GM19240 (cell line): Measurements from ENCODE around the gene NSFL1C.
"Not testable (repeated sequence)": the region's sequence is repeated elsewhere in the genome, so short reads cannot be mapped to it uniquely, and the experiment has no call there.

Experiments
- DNase-seq: peaks from one replicate; pipeline ENCODE4 v3.0.0; 2011; ENCODE audit warnings: low spot score; ENCODE audit not compliant: insufficient read length

The NSFL1C gene

GRCh38 chr20:1466211-1467081 is at the start of gene NSFL1C:
TSS of gene NSFL1C (minus strand) at chr20:1466849. CDS start at chr20:1466824, 25 bp downstream.
- DNase-seq, result peak; percentile 86

DNA sequence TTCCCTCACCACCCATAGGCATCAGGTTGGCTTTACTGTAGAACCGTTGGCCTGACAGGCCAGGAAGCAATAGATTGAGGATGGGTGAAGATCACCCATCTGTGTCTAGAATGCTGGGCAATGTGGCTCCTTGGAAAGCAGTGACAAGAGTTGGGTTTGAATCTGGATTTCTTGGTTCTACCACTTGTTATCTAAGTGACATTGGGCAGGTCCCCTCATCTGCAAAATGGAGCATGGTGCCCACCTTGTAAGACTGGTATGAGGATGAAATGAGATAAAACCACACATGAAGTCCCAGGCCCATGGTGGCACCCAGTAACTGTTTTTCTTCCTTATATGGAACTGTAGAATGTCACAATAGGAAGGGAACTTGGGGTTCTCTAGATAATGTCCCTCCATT is 47.2 kb upstream of the NSFL1C start:
- DNase-seq, result no peak

DNA sequence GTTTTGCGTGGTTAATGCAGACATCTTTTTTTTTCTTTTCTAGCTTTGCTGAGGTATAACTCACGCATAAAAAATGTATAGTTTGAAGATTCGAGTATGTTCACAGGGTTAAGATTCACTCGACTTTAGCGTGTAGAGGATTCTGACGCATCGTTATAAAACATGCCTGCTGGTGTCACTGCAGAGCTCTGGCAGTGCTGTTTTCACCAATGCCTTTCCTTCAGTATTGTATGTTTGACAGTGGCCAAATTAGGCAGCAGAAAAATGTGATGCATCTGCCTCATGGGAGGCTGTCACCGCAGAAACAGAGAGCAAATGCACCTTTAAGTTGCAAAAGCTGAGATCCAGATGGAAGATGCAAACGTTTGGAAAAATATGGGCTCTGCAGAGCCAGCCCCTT is 42.6 kb upstream of the NSFL1C start:
- DNase-seq, result no peak

- no peak for DNase-seq
These were observed 41.9 kb upstream of the NSFL1C start for GRCh38 chr20:1508574-1508973.

DNA sequence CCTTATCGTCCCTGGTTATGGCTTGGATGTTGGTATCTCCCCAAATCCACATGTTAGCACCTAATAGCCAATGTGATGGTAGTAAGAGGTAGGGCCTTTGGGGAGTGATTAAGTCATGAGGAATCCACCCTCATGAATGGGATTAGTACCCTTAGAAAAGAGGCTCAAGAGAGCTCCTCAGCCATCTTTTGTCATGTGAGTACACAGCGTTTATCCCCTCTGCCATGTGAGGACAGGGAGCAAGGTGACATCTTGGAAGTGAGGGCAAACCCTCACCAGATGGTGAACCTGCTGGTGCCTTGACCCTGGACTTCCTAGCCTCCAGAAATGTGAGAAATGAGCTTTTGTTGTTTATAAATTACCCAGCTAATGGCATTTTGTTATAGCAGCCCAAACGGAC is 40.6 kb upstream of the NSFL1C start:
- no peak for DNase-seq

DNA sequence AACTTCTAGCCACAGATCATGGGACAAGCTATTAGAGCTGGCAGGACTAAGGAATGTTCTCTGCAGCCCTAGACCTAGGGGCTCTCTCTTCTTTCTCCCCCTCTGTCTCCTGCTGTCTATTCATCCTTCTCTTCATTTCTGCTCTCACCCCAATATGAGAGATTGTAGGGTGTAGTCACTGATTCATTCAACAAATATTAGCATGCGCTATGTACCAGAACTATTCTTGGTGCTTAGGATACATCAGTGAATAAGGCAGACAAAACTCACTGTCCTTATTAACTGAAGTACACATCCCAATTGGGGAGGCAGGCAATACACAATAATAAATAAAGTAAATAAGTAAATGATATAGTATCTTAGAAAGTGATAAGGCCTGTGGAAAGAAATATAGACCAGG is 39.2 kb upstream of the NSFL1C start:
- no peak for DNase-seq

DNA sequence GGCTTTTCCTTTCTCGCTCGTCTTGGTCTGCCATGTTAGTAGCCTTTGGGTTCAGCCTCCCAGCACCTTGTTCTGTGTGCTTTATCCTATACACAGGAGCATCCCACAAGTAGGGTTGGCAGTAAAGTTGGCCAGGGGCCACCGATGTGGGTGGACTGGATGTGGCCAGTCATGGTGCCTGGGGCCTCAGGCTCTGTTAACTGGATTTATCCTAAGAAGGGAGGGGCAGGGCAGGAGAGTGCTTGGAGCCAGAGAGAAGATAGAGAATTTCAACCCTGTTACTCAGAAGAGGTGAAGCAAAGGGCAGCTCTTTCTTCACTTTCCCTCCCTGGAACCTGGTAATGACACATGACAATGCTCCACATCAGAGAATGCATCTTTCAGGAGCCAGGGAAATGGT is 38.7 kb upstream of the NSFL1C start:
- DNase-seq, result no peak

GRCh38 chr20:1503564-1504227 is 37.0 kb upstream of the NSFL1C start:
- peak; percentile 83 for DNase-seq

DNA sequence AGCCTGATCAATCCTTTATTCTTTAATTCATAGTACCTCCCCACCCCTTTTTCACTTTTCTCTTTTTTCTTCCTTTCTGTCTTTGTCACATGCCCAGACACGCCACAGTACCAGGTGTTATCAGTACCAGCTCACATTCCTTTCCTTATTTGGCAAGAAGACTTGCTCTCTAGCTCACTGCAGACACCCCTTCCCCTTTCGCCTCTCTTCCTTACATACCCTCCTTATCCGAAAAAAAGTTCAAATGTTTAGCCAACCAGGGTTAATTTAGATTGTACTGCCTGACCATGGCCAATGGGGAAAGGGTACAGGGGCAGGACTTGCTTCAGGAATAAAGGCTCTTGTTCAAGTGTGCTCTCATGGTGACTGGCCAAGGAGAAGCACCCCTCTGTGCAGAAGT is 33.8 kb upstream of the NSFL1C start:
- no peak for DNase-seq

DNA sequence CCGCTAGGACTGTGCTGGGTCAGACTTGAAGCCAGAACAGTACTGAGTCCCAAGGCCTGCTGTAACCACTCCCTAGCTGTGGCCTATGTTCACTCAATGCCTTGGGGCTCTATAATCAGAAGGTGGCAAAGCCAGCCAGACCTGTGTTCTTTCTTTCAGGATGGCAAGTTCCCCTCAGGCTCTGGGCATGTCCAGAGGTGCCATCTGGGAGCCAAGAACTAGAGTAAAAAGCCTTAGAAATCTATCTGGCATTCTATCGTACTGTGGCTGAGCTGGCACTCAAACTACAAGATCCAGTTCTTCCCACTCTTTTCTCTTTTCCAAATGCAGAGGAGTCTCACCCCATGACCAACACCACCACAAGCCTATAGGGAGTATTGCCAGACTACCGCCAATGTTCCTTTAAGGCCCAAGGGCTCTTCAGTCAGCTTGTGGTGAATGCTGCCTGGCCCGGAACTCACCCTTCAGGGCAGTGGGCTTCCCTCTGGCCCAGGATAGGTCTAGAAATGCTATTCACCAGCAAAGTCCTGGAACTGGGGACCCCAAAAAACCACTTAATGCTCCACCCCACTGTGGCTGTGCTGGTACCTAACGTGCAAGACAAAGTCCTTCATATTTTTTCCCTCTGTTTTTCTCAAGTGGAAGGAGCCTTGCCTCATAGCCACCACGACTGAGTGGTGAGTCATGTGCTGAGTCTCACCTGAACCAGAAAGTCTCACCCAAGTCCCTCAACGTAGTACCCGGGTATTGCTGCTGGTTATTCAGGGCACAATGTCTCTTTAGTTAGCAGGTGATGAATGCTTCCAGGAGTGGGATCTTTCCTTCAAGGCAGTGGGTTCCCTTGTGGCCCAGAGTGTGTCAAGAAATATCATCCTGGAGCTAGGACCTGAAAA is 33.1 kb upstream of the NSFL1C start:
- DNase-seq, result no peak

- DNase-seq, result not testable (repeated sequence)
These were observed 30.7 kb upstream of the NSFL1C start for GRCh38 chr20:1497371-1497770.

GRCh38 chr20:1496930-1497329 is 30.3 kb upstream of the NSFL1C start:
- no peak for DNase-seq

DNA sequence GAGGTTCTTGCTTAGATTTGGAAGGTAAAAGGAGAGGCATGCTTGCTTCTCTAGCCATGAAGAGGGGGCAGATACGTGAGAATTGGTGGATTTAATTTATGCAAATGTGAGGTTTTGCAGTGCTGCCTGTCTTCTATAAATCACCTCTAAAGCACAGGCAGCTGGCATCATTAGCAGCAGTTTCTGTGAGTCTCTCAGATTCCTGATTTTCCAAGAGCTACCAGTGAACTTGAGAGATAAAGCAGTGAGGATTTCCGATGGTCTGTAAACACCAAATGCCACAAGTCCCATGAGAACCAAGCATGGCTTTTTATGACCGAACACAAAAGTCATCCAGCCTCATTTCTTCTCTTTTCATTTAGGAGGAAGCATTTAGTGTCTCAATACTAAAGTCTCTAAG is 27.8 kb upstream of the NSFL1C start:
- DNase-seq, result no peak

DNA sequence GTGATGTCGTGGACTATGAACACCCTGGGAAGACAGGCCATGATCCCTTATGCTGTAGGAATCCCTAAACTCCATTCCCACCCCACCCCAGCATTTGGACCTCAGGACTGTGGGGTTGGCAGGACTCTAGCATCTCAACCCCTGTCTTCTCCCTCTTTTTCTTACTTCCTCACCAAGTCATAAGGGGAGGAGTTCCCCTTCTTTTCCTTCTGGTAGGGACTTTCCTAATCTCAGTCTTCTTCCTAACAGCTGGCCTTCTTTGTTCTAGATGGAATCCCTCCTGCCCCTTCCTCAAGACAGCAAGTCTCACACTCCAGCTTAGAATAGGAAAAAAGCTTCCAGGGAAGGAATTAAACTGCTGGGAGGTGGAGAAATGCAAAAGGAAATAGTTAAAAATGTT is 26.9 kb upstream of the NSFL1C start:
- no peak for DNase-seq

GRCh38 chr20:1491860-1492642 is 25.4 kb upstream of the NSFL1C start:
- DNase-seq, result no peak

GRCh38 chr20:1491281-1491840 is 24.7 kb upstream of the NSFL1C start, which contains the start of gene SIRPB2:
TSS of gene SIRPB2 (minus strand) at chr20:1491420. CDS start at chr20:1491359, 61 bp downstream.
- no peak for DNase-seq

DNA sequence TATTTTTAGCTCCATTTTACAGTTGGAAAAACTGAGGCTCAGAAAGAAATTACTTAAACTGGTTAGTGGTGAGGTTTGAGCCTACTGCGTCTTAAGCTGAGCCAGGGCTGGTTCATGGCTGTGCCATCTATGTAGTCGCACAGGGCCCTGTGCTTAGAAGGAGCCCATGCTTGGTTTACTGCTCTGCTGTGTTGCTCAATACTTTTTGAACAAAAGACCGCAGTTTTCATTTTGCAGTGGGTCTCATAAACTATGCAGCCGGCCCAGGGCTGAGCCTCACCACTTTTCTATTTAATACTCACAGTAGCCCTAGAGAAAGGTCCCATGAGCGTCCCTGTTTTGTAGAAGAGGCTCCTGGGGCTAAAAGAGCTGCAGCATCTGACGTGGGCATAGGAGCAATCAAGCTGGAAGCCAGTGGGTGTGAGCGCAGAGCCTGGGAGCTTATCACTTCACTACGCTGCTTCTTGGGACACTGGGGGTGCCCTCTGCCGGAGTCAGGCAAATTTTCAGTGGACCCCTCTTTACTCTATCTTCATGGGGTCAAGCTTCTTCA is 24.1 kb upstream of the NSFL1C start:
- no peak for DNase-seq

DNA sequence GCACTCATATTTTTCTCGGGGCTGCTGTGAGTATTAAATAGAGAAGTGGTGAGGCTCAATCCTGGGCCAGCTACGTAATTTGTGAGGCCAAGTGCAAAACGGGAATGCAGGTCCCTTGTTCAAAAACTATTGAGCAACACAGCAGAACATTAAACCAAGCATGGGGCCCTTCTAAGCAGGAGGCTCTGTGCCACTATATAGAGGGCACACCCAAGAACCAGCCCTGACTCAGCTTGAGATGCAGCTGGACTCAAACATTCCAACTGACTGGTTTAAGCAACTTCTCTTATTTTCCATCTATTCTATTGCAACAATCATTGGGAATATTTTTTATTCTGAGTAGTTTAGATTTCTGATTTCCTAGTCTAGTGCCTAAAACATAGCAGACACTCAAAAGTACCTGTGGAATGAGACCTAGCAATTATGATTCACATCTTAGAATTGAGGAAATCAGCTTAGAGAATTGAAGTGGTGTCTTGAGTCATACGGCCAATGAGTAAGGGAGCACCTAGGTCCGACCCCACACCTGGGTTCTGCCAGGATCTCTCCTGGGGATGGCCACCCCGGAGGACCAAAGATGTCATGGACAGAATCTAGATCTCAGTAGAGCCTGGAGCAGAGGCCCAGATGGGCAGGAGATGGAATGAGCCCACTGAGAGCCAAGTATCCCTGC is 23.3 kb upstream of the NSFL1C start:
- no peak for DNase-seq

DNA sequence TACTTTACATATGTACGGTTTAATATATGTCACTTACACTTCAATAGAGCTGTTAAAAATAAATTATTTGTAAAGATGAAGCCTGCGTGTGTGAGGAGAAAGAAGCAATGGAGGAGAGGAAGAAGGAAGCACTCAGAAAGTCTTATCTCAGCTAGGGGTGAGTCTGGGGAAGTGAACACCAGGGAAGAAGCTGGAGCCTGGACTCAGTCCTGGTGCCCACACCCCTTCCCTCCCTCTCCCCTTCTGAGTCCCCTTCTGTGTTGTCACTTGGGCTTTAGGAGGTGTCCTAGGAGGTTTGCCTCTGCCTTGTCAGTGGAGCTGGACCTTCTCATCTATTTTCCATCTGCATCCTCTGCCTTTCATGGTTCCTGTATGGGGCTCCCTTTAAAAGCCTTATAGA is 22.7 kb upstream of the NSFL1C start:
- DNase-seq, result no peak

DNA sequence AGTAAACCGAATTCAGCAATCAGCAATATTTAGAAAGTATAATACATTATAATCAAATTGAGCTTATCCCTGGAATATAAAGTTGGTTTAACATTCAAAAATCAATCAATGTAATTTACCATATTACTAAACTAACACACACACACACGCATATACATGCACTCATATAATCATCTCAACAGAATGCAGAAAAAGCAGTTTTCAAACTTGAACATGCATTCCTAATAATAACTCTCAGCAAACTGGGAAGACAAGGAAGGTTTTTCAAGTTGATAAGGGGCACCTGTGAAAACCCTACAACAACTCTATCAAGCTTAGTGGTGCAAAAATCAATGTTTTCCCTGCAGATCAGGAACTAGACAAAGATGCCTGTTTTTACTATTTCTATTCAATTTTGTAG is 19.9 kb upstream of the NSFL1C start:
- no peak for DNase-seq
